GM19397 (cell line): ENCODE measurements around the gene TLCD2.
"Not testable (repeated sequence)": the region's sequence is repeated elsewhere in the genome, so short reads cannot be mapped to it uniquely, and the experiment has no call there.

Experiments
- ATAC-seq: cut with Tn5 transposase; IDR thresholded peaks from one replicate; pipeline ENCODE4 v1.9.1; 2021; ENCODE audit warnings: mild to moderate bottlenecking, moderate library complexity; ENCODE audit not compliant: unreplicated experiment

TLCD2 gene

DNA sequence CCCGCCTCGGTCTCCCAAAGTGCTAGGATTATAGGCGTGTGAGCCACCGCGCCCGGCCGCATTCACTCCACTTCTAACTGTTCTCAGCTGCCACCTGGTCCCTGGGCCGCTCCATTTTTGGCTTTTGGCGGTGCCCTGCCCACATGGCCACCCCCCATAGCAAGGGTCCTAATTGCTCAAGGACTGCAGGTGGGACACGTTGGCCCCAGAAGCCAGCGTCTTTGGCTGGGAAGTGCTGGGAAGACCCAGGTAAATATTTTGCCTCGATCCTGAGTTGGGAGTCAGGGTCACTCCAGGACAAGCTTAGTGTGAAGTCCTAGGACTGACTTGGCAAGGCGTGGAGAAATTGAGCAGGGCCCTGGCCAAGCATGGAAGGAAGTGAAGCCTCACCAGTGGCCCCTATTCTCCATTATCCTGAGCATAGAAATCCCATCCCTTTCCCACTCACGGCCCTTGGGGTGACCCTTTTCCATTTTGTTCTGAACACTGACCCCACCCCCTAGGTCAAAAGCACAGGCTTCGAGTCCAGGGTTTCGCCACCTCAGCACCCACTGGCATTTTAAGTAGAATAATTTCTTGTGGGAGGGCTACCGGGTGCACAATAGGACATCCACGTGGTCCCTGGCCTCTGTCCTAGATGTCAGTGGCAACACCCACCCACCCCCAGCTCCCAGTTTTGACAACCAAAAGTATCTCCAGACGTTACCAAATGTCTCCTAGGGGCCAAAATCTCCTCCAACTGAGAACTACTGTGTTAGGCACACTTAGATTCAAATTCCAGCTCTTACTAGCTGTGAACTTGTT is 8.4 kb upstream of the TLCD2 start:
- ATAC-seq, result no peak

DNA sequence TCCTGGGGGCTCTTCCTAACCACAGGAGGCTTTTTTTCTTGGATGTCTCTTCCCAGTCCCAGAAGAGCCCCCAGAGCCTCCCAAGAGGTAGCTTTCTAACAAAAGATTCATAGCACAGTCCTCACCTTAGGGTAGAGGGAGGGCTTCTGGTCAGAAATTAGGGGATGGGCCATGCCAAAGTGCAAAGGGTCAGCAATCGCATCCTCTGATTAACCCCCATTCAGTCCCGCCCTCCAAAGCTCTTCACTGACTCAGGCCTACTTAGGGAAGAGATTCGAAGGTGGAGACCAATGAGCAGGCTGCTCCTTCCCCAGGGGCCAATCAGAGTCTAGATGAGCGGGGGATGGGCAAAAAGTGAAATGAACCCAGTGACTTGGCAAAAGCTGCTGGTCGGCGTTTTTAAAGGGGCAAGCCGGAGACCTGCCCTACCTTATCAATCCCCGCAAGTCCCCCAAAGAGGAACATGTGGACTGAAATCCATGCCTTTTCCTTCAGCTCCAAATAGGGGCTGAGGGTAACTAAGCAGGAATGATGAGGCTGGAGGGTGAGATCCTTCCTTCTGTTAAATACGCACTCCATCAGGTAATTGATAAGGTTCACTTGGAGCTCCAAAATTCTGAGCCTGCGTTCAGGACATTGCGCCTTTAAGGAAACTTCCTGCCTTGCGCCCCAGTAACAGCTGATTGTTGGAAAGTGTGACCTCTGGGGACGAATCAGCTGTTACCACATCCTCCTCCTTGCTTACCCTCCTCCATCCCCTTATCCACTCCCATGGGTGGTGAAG is 6.9 kb upstream of the TLCD2 start:
- ATAC-seq, result peak; percentile 35

- ATAC-seq, result peak; percentile 75
These were observed 6.1 kb upstream of the TLCD2 start for GRCh38 chr17:1716076-1716911.

DNA sequence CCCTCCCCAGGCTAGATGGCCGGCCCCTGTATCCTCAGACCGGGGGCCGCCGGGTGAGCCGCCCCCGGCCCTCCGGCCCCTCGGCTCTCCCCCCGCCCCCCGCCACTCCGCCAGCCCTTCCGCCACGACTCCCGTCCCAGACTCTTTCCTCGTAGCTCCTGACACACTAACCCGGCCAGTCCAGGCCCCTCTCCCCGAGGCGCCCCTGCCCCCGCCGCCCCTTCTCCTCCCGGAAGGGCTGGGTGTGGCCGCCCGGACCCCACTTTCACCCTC is 5.6 kb upstream of the TLCD2 start:
- ATAC-seq, result no peak

DNA sequence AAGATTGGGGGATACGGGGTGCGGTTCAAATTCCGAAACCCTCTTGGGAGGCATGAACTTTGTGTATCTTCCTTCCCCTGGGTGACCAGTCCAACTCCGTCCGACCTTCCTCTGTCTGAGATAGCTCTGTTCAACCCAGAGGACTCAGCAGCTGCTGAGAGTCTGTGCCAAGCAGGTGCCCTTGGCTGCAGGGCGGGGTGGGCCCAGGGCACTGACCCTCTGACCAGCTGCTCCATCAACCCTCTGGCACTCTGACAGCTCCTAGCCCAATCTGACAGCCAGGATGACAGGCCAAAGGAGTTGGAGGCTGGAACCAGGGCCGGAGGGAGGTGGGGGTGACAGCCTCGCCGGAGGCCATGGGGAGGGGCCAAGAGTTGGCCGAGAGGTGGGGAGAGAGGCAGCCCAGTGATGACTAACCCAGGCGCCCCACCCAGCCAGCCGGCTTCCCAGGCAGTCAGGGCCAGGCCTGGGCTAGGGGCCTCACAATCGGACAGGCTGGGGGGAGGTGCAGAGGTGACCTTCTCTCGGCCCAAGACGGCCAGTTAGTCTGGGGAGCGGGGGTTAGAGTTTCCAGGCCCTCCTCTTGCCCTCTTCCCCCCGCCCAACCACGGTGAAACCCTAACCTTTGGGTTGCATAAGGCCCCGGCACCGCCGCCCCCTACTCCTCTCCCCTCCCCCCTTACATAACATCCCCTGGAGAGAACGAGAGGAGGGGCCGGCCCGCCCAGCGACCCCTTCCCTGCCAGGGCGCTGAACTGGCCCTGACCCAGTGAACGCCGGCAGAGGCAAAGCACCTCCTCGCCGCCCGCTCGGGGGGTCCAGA is 5.0 kb upstream of the TLCD2 start:
- ATAC-seq, result no peak

DNA sequence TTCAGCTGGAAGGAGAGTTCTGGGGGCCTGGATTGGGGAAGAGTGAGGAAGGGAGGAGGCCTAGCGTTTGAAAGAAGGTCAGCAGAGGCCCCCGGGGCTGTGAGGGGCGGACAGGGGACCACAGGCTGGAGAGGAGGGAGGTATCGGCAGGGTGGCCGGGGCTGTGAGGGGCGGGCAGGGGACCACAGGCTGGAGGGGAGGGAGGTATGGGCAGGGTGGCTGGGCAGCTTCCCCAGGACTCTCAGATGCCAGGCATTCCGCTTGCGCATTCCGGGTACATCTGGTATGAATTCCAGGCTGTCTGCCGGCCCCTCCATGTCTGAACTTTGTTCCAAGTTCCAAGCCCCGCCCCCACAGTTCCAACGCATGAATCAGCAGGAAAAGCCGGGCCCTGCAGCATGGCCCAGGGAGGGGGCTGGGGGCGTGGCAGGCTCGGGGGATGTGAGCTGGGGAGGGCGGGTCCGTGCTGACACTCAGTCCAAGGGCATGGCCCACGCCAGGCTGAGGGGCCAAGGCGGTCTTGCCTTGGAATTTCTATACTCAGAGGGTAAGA is 4.3 kb upstream of the TLCD2 start:
- ATAC-seq, result no peak

- ATAC-seq, result no peak
These were observed 3.8 kb upstream of the TLCD2 start for GRCh38 chr17:1713878-1714426.

DNA sequence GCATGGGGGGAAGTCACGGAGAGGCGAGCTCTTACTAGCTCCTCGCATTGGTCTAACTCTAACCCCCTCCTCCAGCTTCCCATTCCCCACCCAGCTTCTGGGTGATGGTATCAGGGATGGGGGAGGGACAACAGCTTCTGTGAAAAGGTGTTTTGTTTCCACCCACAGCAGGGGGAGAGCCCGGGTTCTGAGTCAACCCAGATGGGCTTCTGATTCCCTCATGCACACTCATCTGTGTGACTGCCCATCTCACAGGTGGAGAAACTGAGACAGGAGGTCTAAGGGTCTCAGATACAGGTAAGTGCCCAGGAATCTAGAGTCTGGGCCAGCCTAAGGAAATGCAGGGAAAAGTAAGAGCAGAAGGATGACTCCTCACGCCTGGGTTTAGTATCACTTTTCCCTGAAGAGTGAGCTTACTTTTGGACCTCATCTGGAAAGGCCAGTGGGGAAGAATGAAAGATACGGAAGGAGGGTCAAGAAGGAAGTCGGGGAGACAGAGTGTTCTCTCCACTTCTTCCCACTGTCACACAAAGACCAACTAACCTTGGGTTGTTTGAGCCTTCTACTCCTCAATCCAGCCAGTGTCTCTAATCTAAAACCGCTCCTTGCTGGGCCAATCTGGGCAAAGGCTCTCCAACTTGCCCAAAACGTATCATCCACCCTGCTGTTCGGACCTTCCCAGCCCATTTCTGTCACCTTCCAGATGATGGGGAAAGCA is 3.1 kb upstream of the TLCD2 start:
- ATAC-seq, result no peak

DNA sequence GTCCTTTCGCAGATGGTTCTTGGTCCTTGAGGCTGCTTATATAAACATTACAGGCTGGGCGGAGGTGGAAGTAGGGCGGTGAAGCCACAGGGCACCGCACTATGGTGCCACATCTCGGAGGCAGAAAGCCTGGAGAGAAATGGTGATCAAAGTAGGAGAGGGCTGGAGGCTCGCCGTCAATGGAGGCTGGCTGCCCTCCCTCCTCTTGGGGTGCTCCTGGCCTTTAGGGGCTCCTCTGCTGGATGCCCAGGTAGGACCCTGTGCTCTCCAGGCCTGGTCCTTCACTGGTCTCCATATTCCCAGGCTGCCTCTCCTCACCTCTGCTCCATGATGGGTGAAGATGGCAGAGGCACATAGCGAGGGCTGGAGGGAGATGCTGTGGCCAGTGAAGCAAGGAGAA is 2.1 kb upstream of the TLCD2 start:
- no peak for ATAC-seq

GRCh38 chr17:1711804-1712203 is 1.6 kb upstream of the TLCD2 start:
- no peak for ATAC-seq

GRCh38 chr17:1710807-1711553 is 803 bp upstream of the TLCD2 start:
- ATAC-seq, result no peak

DNA sequence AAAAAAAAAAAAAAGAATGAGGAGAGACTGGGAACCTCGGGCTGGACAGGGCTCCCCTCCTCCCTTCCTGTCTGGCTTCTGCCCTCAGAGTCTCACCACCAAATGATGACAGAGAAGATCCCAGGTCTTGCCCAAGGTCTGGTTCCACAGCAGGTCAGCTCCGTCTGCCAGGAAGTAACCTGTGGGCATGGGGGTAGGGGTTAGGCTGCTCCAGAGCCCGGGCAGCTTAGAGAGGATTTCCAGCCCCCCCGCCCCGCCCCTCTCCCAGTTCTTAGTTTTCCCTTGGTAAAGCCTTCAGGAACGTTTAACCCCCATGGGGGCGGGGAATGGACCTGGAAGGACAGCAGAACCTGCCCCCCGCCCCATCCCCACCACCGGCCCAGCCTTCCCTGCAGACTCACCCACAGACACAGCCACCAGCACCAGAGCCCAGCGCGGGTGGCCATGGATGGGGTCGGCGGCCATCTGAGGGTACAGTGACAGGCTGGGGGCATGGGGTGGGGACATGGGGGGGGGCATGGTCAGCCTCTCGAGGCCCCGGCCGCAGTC is 700 bp downstream of the TLCD2 start:
- ATAC-seq, result no peak

DNA sequence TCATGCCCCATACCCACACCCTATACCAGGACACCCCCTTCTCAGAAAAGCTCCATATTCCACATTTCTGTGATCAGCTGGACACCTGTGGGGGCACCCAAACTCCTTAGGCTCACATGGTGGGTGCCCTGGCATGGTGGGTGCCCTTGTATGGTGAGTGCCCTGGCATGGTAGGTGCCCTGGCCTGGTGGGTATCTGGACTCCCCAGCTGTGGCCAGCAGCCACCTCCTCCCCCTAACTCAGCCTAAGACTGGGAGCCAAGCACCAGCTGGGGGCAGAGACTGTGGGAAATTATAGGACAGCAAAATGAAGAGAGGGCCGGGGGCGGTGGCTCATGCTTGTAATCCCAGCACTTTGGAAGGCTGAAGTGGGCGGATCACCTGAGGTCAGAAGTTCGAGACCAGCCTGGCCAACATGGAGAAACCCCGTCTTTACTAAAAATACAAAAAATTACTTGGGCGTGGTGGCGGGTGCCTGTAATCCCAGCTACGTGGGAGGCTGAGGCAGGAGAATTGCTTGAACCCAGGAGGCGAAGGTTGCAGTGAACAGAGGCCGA is 1.3 kb downstream of the TLCD2 start:
- ATAC-seq, result not testable (repeated sequence)

- ATAC-seq, result no peak
These were observed 3.1 kb downstream of the TLCD2 start for GRCh38 chr17:1707107-1707506.

DNA sequence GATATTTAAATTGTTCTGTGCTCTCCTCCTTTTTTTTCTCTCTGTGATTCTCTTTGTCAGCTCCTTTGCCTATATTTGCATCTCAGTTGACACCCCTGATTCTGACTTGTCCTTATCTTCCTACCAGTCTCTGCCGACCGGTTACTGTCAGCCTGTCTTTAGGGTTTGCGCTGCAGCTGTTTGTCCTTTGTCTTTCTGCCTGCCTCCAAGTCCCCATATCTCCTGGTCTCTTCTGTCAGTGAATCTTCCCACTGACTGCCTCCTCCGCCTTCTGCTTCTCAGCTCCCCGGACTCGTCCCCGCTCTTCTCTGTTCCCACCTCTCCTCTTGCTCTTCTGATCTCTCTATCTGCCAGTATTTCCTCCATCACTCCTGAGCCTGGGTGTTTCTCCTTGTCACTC is 5.2 kb downstream of the TLCD2 start:
- no peak for ATAC-seq

- ATAC-seq, result no peak
These were observed 7.1 kb downstream of the TLCD2 start for GRCh38 chr17:1703063-1703462.

DNA sequence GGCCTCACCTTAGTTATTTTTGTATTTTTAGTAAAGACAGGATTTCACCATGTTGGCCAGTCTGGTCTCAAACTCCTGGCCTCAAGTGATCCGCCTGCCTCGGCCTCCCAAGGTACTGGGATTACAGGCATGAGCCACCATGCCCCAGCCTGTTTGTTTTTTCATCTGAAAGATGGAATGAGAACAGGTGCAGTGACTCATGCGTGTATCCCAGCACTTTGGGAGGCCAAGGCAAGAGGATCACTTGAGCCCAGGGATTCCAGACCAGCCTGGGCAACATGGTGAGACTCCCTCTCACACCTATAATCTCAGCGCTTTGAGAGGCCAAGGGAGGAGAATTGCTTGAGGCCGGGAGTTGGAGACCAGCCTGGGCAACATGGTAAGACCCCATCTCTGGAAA is 10.3 kb downstream of the TLCD2 start:
- ATAC-seq, result not testable (repeated sequence)

GRCh38 chr17:1697681-1698080 is 12.5 kb downstream of the TLCD2 start:
- ATAC-seq, result no peak
